ENCODE data around the gene LPA. TPM values are rescaled to one million over a fixed set of nuclear protein-coding genes. Genes with fewer than 3 reads are reported as not detected.

The LPA gene
- total and polyA plus RNA-seq, 8 donors, result 0.07 to 2.1 (median 1.4) TPM

- H3K27me3 ChIP-seq, result no peaks in the 10 kb centered on the region
- no peak overlapping the region for H3K27ac ChIP-seq
- no peaks in the 10 kb centered on the region for H3K9me3 ChIP-seq
- no peak for FAIRE-seq
- no peaks in the 10 kb centered on the region for H3K36me3 ChIP-seq
- no peak for TF ChIP-seq CTCF (IDR thresholded peaks at IDR 0.05)
- no peak overlapping the region for H3K4me3 ChIP-seq
- DNase-seq, result no peak
- WGBS, 2 donors, result 95 to 96% methylated on average over 5 of the region's 5 CpGs
- ATAC-seq, result no peak
- H3K4me1 ChIP-seq, result peaks cover 0 to 8% (median 6%) of the 10 kb centered on the region in 3 donors
- intact Hi-C loops (cut with DNase I), result no loop called here
These were observed 140.9 kb downstream of the LPA start for GRCh38 chr6:160523223-160523622.

- TF ChIP-seq CTCF (IDR thresholded peaks at IDR 0.05), result peak in 2 of 4 donors; percentile 20 to 96
- Histone ChIP-seq H3K27me3 (no peaks in the 10 kb centered on the region), H3K4me3 (peak overlapping the region; percentile 57 to 74 (median 64)), H3K36me3 (no peaks in the 10 kb centered on the region), H3K27ac (peak overlapping the region; percentile 54 to 87 (median 77)), H3K9me3 (no peaks in the 10 kb centered on the region), H3K4me1 (peaks cover 0 to 8% (median 6%) of the 10 kb centered on the region in 3 donors)
- 0 to 1% methylated on average over 61 to 73 of the region's 73 CpGs for WGBS, 2 donors
- DNase-seq, result peak; percentile 71 to 93 (median 86)
- no peak for FAIRE-seq
- peak; percentile 94 to 97 (median 96) for ATAC-seq
- intact Hi-C loops (cut with DNase I), result no loop called here
These were observed 143.8 kb downstream of the LPA start for GRCh38 chr6:160520043-160520904.

- Histone ChIP-seq H3K36me3 (no peaks in the 10 kb centered on the region), H3K27me3 (no peaks in the 10 kb centered on the region), H3K4me1 (peaks cover 0 to 8% (median 6%) of the 10 kb centered on the region in 3 donors), H3K9me3 (no peaks in the 10 kb centered on the region), H3K27ac (peak overlapping the region; percentile 54 to 87 (median 77)), H3K4me3 (peak overlapping the region in 2 of 4 donors; percentile 57 to 74)
- FAIRE-seq (no peak), DNase-seq (no peak), ATAC-seq (peak in 3 of 4 donors; percentile 6 to 23 (median 15))
- 21 to 24% methylated on average over 8 of the region's 8 CpGs for WGBS, 2 donors
- intact Hi-C loops (cut with DNase I), result no loop called here
- peak in 3 of 4 donors; percentile 71 to 96 (median 95) for TF ChIP-seq CTCF (IDR thresholded peaks at IDR 0.05)
These were observed 144.5 kb downstream of the LPA start for GRCh38 chr6:160519603-160520042.

- Histone ChIP-seq H3K27ac (no peak overlapping the region), H3K4me1 (peaks cover 0 to 8% (median 6%) of the 10 kb centered on the region in 3 donors), H3K9me3 (no peaks in the 10 kb centered on the region), H3K4me3 (peak overlapping the region in 1 of 4 donors; percentile 74), H3K27me3 (no peaks in the 10 kb centered on the region), H3K36me3 (no peaks in the 10 kb centered on the region)
- no peak for ATAC-seq
- WGBS, 2 donors, result 64 to 69% methylated on average over 4 of the region's 4 CpGs
- no peak for DNase-seq
- no peak for TF ChIP-seq CTCF (IDR thresholded peaks at IDR 0.05)
- intact Hi-C loops (cut with DNase I), result no loop called here
- no peak for FAIRE-seq
These were observed 144.9 kb downstream of the LPA start for GRCh38 chr6:160519133-160519532.

- H3K4me3 ChIP-seq, result no peak overlapping the region
- H3K36me3 ChIP-seq, result no peaks in the 10 kb centered on the region
- no peak for TF ChIP-seq CTCF (IDR thresholded peaks at IDR 0.05)
- H3K9me3 ChIP-seq, result no peaks in the 10 kb centered on the region
- 45 to 49% methylated on average over 3 of the region's 3 CpGs for WGBS, 2 donors
- H3K27me3 ChIP-seq, result no peaks in the 10 kb centered on the region
- H3K4me1 ChIP-seq, result no peaks in the 10 kb centered on the region
- no peak for ATAC-seq
- no peak overlapping the region for H3K27ac ChIP-seq
- no peak for FAIRE-seq
- no peak for DNase-seq
- intact Hi-C loops (cut with DNase I), result no loop called here
These were observed 150.2 kb downstream of the LPA start for GRCh38 chr6:160513836-160514235.

Data from pancreas (tissue), 10 donors.